Measurements from ENCODE around the gene RBFOX1.

RBFOX1 gene

DNA sequence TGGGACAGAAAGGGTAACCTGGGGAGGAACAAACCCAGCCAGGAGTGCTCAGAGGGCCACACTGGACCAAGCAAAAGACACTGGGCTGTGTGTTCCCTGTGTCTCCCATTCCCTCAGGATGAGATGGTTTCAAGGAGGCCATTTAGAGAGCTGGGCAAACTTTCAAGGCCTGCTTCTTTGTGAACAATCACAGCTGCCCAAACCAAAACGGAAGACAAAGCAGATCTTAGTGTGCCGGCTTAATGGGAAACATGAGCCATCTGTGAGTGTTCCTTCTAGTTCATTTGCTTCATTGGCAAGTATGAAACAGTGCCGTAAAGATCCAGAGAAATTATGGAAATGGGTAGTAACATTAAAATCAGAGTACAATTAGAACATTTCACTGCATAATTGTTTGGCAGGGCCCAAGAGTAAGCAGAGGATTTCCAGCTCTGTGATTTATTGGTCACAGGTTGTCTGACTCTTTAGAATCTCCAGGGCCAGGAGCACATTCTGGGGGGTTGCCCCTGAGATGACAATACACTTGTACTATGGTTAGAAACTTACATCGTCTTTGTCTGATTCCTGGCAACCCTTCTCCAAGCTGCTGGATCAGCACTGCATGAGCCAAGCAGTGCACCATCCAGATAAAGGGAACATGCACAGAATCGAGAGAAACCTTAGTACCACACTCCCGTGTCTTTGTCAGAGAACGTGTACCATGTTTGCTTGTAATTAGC, 412.1 kb downstream of the RBFOX1 start:
- no peak for DNase-seq (ENCODE audit: low spot score)
- in situ Hi-C loops (cut with MboI; ENCODE audit: low pct_unique_long_range_greater_than_20kb, low sequenced_read_pairs, unreplicated experiment) = no loop called here

DNA sequence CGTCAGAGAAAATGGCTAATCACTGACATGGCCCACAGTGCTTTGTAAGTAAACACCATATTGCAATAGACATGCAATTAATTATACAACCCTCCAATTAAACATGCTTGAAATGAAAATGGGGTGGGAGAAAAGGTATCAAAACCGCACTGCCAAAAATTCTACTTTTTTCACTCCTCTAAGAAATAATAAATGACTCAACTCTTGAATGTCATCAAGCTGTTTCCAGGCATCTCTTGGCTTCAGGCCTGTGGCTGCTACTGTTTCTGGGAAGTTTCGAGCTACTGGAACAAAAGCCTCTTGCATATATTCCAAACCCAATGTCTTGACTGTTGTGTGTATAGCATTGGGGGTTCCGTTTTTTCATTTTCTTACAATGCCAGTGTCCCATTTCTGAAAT, 412.6 kb downstream of the RBFOX1 start:
- in situ Hi-C loops (cut with MboI; ENCODE audit: low pct_unique_long_range_greater_than_20kb, low sequenced_read_pairs, unreplicated experiment) = no loop called here
- TF ChIP-seq, protein P1, sequence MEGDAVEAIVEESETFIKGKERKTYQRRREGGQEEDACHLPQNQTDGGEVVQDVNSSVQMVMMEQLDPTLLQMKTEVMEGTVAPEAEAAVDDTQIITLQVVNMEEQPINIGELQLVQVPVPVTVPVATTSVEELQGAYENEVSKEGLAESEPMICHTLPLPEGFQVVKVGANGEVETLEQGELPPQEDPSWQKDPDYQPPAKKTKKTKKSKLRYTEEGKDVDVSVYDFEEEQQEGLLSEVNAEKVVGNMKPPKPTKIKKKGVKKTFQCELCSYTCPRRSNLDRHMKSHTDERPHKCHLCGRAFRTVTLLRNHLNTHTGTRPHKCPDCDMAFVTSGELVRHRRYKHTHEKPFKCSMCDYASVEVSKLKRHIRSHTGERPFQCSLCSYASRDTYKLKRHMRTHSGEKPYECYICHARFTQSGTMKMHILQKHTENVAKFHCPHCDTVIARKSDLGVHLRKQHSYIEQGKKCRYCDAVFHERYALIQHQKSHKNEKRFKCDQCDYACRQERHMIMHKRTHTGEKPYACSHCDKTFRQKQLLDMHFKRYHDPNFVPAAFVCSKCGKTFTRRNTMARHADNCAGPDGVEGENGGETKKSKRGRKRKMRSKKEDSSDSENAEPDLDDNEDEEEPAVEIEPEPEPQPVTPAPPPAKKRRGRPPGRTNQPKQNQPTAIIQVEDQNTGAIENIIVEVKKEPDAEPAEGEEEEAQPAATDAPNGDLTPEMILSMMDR (IDR thresholded peaks at IDR 0.05; ENCODE audit: extremely low read depth, insufficient read depth, missing control alignments) = no peak
- no peak for DNase-seq (ENCODE audit: low spot score)

More for the DNA sequence above, 412.1 kb downstream of the RBFOX1 start:
- TF ChIP-seq, protein P1 (IDR thresholded peaks at IDR 0.05; ENCODE audit: extremely low read depth, insufficient read depth, missing control alignments) = no peak

DNA sequence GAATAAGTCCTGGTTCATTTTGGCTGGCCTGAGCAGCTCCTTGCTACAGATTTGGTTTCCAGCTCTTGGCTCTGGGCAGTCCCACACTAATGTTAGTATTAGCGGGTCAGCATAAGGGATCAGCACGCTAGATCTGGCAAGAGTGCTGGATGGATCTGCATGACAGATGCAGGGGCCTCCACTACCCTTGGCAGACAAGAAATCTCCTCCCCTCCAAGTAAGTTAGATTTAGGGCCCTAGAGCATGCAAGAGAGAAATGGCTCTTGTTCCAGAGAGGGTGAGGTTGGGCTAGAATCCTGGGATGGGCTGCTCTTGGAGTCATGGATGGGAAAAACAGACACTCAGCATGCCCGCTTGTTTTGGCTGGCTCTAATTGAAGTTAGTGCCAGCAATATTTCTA, 414.3 kb downstream of the RBFOX1 start:
- no peak for DNase-seq (ENCODE audit: low spot score)
- in situ Hi-C loops (cut with MboI; ENCODE audit: low pct_unique_long_range_greater_than_20kb, low sequenced_read_pairs, unreplicated experiment) = no loop called here
- TF ChIP-seq, protein P1 (IDR thresholded peaks at IDR 0.05; ENCODE audit: extremely low read depth, insufficient read depth, missing control alignments) = no peak

DNA sequence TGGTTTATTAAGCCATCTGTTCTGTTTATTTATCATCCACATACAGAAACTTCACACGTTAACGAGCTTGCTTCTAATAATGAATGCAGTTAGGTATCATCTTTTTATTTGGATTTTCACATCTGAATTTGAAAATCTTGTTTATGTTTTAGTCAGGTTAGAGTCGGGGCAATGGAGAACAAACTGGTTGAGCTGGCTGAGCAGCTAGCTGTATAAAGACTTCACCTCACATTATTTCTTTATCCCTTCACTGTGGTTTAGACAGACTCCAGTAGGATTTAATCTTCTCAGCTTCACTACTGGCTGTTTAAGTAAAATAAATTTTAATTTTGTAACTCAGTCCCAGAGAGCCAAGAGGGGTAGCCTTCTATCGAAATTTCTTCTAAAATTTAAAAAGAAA, 415.9 kb downstream of the RBFOX1 start:
- in situ Hi-C loops (cut with MboI; ENCODE audit: low pct_unique_long_range_greater_than_20kb, low sequenced_read_pairs, unreplicated experiment) = no loop called here
- DNase-seq (ENCODE audit: low spot score) = no peak
- TF ChIP-seq, protein P1 (IDR thresholded peaks at IDR 0.05; ENCODE audit: extremely low read depth, insufficient read depth, missing control alignments) = no peak

DNA sequence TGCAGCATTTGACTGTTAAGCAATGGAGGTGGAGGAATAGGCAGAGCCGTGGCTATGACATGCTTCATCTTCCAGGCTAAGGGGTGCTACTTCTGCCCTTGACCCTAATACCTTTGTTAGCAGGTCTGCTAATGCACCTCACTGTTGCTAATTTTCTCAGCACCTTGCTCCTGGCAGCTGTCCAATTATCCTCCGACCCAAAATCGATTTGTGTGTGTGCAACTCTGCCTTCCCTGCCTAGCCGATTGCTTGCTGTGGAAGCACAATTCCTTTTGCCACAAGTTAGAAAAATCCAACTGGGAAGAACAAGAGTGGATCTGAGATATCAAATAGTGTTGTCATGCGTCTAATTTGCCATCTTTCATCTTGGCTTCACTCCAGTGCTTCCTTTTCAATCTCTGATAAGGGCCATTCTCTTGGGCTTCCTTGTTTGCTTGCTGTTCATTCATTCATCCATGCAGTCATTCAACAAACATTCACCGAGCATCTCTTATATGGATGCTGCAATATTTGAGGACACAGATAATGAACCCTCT, 422.8 kb downstream of the RBFOX1 start:
- no peak for DNase-seq (ENCODE audit: low spot score)
- TF ChIP-seq, protein P1 (IDR thresholded peaks at IDR 0.05; ENCODE audit: extremely low read depth, insufficient read depth, missing control alignments) = no peak
- in situ Hi-C loops (cut with MboI; ENCODE audit: low pct_unique_long_range_greater_than_20kb, low sequenced_read_pairs, unreplicated experiment) = no loop called here
